Mucosa of stomach (tissue), 1 donor: Measurements from ENCODE around the gene HES1.
A peak's percentile ranks its signal among the peaks of the same experiment; 100 is the strongest.
"Not testable (repeated sequence)": the region's sequence is repeated elsewhere in the genome, so short reads cannot be mapped to it uniquely, and the experiment has no call there.

ENCODE experiments used
- H3K27me3 ChIP-seq: one replicate; pipeline ENCODE4 v1.7.0; 2013; ENCODE audit warnings: mild to moderate bottlenecking, low read length; ENCODE audit not compliant: control insufficient read depth, insufficient read depth
- H3K36me3 ChIP-seq: one replicate; pipeline ENCODE4 v1.7.0; 2013; ENCODE audit warnings: low read length; ENCODE audit not compliant: control insufficient read depth, insufficient read depth
- H3K4me1 ChIP-seq: one replicate; pipeline ENCODE4 v1.7.0; 2013; ENCODE audit warnings: mild to moderate bottlenecking, low read length; ENCODE audit not compliant: control insufficient read depth, insufficient read depth
- H3K4me3 ChIP-seq: one replicate; pipeline ENCODE4 v1.7.0; 2013; ENCODE audit warnings: low read length
- H3K9ac ChIP-seq: one replicate; pipeline ENCODE4 v1.7.0; 2013; ENCODE audit warnings: mild to moderate bottlenecking, low read length, moderate library complexity
- H3K9me3 ChIP-seq: one replicate; pipeline ENCODE4 v1.7.0; 2013; ENCODE audit warnings: mild to moderate bottlenecking, low read length, moderate library complexity; ENCODE audit not compliant: control insufficient read depth
- donor health status: Pancreatic carcinoma.

The HES1 gene

GRCh38 chr3:194135806-194136518 is at the start of gene HES1:
Gene HES1 (plus strand): TSS chr3:194136148. CDS start chr3:194136381, 233 bp downstream.
- Histone ChIP-seq H3K4me1 (peaks cover 50% of the 10 kb centered on the region), H3K27me3 (no peaks in the 10 kb centered on the region)

GRCh38 chr3:194086388-194087075 is 49.4 kb upstream of the HES1 start:
- no peak overlapping the region for H3K4me3 ChIP-seq
- H3K4me1 ChIP-seq: peaks cover 7% of the 10 kb centered on the region
- no peaks in the 10 kb centered on the region for H3K9me3 ChIP-seq
- H3K9ac ChIP-seq: no peak overlapping the region
- H3K27me3 ChIP-seq: no peaks in the 10 kb centered on the region
- no peaks in the 10 kb centered on the region for H3K36me3 ChIP-seq

More at GRCh38 chr3:194135806-194136518, at the start of gene HES1:
- peaks cover 11% of the 10 kb centered on the region for H3K36me3 ChIP-seq
- H3K4me3 ChIP-seq: peak within 1 kb of the TSS; percentile 88
- H3K9ac ChIP-seq: peak within 1 kb of the TSS; percentile 95
- H3K9me3 ChIP-seq: no peaks in the 10 kb centered on the region

DNA sequence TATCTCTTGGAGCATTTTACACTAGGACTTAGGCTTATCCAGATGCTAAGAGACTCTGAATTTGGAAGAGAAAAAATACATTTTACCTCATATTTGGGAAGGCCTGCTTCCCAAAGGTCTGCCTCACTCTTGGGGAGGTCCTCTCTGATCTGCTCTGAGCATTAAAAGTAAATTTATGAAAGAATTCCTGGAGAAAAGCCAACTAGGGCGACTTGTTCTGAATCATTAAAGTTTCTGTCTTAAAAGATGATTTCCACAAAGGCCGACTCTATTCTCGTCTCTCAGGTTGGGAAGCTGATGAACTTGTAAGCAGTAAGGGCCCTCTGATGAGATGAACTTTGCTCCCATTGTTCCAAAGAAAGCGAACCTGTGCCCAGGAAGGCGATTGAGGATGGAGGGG is 48.7 kb upstream of the HES1 start:
- Histone ChIP-seq H3K4me1 (peaks cover 7% of the 10 kb centered on the region), H3K36me3 (no peaks in the 10 kb centered on the region), H3K27me3 (no peaks in the 10 kb centered on the region), H3K9ac (no peak overlapping the region), H3K9me3 (no peaks in the 10 kb centered on the region), H3K4me3 (no peak overlapping the region)

DNA sequence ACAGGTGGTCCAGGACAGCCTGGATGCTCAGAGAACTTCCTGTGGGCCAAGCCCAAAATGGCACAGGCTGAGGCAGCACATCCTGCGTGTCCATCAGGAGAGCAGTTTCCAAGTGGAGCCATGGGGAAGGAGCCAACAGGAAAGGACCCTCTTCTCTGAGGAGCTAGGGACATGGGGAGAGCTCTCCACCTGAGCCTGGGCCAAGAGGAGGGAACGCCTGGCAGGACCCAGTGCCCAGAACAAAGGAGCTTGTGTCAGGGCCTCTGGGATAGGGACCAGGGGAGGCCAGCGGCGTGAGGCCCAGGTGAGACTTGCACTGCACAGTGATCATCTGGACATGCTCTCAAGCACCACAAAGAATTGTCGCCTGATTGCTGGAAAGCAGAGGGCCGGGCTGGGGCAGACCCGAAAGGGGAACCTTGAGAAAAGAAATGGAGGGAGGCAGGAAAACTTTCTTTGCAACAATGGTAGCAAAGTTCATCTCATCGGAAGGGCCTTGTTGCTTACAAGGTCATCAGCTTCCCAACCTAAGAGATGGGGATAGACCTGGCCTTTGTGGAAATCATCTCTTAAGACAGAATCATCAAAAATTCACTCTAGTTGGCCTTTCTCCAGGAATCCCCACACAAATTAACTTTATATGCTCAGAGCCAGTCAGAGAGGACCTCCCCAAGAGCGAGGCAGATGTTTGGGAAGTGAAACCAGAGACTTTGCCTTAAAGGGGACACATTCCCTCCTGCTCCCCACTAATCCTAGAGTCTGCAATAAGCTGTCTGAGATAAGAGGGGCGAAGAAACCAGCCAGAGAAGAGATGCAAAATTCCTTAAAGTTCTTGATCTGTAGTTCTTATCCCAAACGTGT is 47.7 kb upstream of the HES1 start:
- Histone ChIP-seq H3K9ac (no peak overlapping the region), H3K4me3 (no peak overlapping the region), H3K9me3 (no peaks in the 10 kb centered on the region), H3K27me3 (no peaks in the 10 kb centered on the region), H3K36me3 (no peaks in the 10 kb centered on the region), H3K4me1 (peaks cover 7% of the 10 kb centered on the region)

DNA sequence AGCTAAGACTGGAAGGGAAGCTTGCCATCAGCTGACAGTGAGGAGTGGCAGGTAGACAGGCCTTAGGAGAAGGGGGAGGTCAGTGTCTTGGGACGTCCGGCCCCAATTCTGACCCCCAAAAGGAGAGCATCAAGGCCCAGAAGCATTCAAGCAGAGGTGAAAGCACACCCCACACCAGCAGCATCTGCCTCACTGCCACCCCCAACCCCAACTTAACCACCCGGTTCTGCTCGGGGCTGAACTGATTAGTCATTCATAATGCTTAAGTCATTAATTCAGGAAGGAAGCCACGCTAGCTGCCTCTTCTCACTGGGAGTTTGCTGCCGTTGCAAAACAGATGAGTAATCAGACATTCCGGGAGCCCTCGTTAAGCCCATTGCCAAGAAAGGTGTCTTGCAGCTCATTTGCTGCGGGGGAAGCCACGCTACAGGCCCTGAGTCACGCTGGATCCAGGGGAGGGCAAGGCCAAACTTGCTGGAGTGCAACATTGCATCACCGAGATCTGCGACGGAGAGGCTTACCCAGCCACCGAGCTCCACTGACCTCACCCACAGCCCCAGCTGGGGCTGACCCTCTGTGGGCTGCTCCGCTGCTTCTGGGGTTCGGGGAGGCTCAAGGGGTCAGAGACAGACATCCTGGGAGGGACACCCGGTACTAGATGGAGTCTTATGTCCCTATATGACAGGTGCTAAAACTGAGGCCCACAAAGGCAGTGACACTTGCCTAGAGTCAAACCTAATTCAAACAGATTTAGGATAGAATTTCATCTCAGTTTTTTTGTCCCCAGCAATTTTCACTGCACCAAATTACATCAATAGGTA is 46.4 kb upstream of the HES1 start:
- Histone ChIP-seq H3K9ac (no peak overlapping the region), H3K27me3 (no peaks in the 10 kb centered on the region), H3K36me3 (no peaks in the 10 kb centered on the region), H3K4me1 (peaks cover 7% of the 10 kb centered on the region), H3K4me3 (no peak overlapping the region), H3K9me3 (no peaks in the 10 kb centered on the region)

GRCh38 chr3:194090178-194090555 is 45.8 kb upstream of the HES1 start:
- not testable (repeated sequence) for H3K36me3 ChIP-seq, H3K9me3 ChIP-seq, H3K4me3 ChIP-seq, H3K27me3 ChIP-seq, H3K9ac ChIP-seq
- peaks cover 13% of the 10 kb centered on the region for H3K4me1 ChIP-seq

DNA sequence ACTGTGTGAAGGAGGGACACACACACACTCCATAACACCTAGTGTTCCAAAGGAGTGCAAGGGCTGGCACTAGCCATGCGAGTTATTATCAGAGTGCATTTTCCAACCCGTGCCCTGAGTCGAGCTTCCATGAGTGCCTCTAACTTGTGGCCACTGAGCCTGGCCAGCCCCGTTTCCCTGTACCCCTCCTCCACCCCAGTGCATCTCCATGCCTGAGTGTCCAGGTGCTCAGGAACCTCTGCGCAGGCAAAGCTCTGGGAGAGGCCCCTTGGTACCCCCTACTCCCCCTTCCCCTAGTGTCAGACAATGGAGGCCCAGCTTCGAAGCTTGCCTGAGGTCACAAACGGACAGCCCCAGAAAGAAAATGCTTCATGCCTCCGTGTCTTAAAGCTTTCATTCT is 45.2 kb upstream of the HES1 start:
- peaks cover 19% of the 10 kb centered on the region for H3K4me1 ChIP-seq
- no peak overlapping the region for H3K4me3 ChIP-seq
- H3K36me3 ChIP-seq: no peaks in the 10 kb centered on the region
- no peak overlapping the region for H3K9ac ChIP-seq
- no peaks in the 10 kb centered on the region for H3K9me3 ChIP-seq
- no peaks in the 10 kb centered on the region for H3K27me3 ChIP-seq

DNA sequence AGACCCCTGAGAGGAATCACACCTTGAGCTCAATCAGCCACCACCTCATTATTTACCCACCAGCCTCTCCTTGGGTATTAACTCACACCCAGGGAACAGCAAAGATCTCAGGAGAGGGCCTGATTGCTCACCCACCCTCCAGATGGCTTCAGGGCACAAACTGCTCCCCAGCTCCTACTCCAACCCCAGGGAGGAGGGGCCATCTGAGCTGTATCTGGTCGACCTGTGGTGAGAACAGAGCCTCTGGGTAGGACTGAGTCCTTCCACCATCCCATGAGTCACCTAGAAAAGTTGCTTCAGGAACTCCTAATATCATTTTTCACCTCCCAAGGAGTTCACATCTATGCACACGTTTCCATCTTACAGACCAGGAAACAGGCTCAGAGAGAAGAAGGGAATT is 44.8 kb upstream of the HES1 start:
- H3K9ac ChIP-seq: no peak overlapping the region
- peaks cover 19% of the 10 kb centered on the region for H3K4me1 ChIP-seq
- H3K36me3 ChIP-seq: no peaks in the 10 kb centered on the region
- no peaks in the 10 kb centered on the region for H3K9me3 ChIP-seq
- H3K4me3 ChIP-seq: no peak overlapping the region
- no peaks in the 10 kb centered on the region for H3K27me3 ChIP-seq

GRCh38 chr3:194091897-194092296 is 44.1 kb upstream of the HES1 start:
- not testable (repeated sequence) for H3K4me3 ChIP-seq, H3K27me3 ChIP-seq, H3K36me3 ChIP-seq

DNA sequence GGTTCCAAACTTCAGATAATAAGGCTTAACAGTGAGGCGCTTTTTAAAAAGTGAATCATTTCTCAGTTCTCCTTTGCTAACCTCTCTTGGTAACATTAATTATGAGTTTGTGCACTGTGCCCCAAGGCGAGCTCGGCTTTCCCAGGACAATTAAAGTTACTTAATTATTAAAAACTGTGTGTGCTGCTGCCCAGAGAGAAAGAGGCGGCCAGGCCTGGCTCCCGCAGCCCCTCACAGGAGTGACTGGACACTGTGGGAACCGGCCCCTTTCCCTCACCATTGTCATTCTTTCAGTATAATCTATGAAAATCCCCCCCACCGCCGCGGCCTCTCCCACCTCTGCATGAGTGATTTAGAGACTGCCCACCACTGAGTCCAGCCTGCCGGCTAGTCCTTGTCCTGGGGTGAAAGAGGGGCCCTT is 43.1 kb upstream of the HES1 start:
- Histone ChIP-seq H3K4me1 (peaks cover 31% of the 10 kb centered on the region), H3K36me3 (no peaks in the 10 kb centered on the region), H3K27me3 (no peaks in the 10 kb centered on the region), H3K9me3 (no peaks in the 10 kb centered on the region), H3K4me3 (no peak overlapping the region), H3K9ac (no peak overlapping the region)

More at GRCh38 chr3:194091897-194092296, 44.1 kb upstream of the HES1 start:
- H3K9ac ChIP-seq, H3K9me3 ChIP-seq: not testable (repeated sequence)
- H3K4me1 ChIP-seq: peaks cover 21% of the 10 kb centered on the region

- H3K4me3 ChIP-seq: no peak overlapping the region
- H3K4me1 ChIP-seq: peaks cover 38% of the 10 kb centered on the region
- H3K36me3 ChIP-seq: no peaks in the 10 kb centered on the region
- no peaks in the 10 kb centered on the region for H3K9me3 ChIP-seq
- no peak overlapping the region for H3K9ac ChIP-seq
- no peaks in the 10 kb centered on the region for H3K27me3 ChIP-seq
Measured at GRCh38 chr3:194093842-194094241, 42.1 kb upstream of the HES1 start.
